Measurements from ENCODE around the gene BNIP1.

- TF ChIP-seq CTCF (IDR thresholded peaks at IDR 0.05), result no peak
- TF ChIP-seq POLR2AphosphoS5 (IDR thresholded peaks at IDR 0.05; ENCODE audit: low read depth, low read length), result no peak
Measured at GRCh38 chr5:173155912-173156311, 11.6 kb downstream of the BNIP1 start.

All from Panc1 (cell line).